Osteocyte (in vitro differentiated cells): ENCODE measurements around the gene PGS1. TPM values are rescaled to one million over a fixed set of nuclear protein-coding genes. Genes with fewer than 3 reads are reported as not detected.
A peak's percentile ranks its signal among the peaks of the same experiment; 100 is the strongest.

Experiments used
- DNase-seq: peaks from one replicate; pipeline ENCODE4 v3.0.0; 2021; ENCODE audit warnings: mixed read lengths; ENCODE audit not compliant: unreplicated experiment; ENCODE audit errors: extremely low spot score
- H3K27ac Mint-ChIP-seq: one replicate; pipeline ENCODE4 v1.8.0; 2021; ENCODE audit warnings: mild to moderate bottlenecking, mixed read lengths; ENCODE audit not compliant: unreplicated experiment
- H3K27me3 Mint-ChIP-seq: one replicate; pipeline ENCODE4 v1.8.0; 2021; ENCODE audit warnings: mixed read lengths; ENCODE audit not compliant: unreplicated experiment
- H3K36me3 Mint-ChIP-seq: one replicate; pipeline ENCODE4 v1.8.0; 2021; ENCODE audit warnings: mixed read lengths; ENCODE audit not compliant: unreplicated experiment
- H3K4me1 Mint-ChIP-seq: one replicate; pipeline ENCODE4 v1.8.0; 2021; ENCODE audit warnings: mixed read lengths; ENCODE audit not compliant: unreplicated experiment
- H3K4me3 Mint-ChIP-seq: one replicate; pipeline ENCODE4 v1.8.0; 2021; ENCODE audit warnings: mild to moderate bottlenecking, moderate library complexity, mixed read lengths; ENCODE audit not compliant: unreplicated experiment
- H3K9me3 Mint-ChIP-seq: one replicate; pipeline ENCODE4 v1.8.0; 2021; ENCODE audit warnings: mixed read lengths; ENCODE audit not compliant: unreplicated experiment
- total RNA-seq: library from RNA; stranded (reverse); gene quantifications from 2 replicates; pipeline ENCODE4 v1.2.1, GENCODE V29; 2021
- TF ChIP-seq, protein P1 (sequence below): fragments of 200-600 bp; sonication (generic); IDR thresholded peaks from 2 replicates; pipeline ENCODE4 v1.5.0; 2021; ENCODE audit warnings: antibody characterized with exemption, mild to moderate bottlenecking, moderate library complexity

The PGS1 gene
- total RNA-seq, 1 donor from 2014 or later, result 53.0 TPM

DNA sequence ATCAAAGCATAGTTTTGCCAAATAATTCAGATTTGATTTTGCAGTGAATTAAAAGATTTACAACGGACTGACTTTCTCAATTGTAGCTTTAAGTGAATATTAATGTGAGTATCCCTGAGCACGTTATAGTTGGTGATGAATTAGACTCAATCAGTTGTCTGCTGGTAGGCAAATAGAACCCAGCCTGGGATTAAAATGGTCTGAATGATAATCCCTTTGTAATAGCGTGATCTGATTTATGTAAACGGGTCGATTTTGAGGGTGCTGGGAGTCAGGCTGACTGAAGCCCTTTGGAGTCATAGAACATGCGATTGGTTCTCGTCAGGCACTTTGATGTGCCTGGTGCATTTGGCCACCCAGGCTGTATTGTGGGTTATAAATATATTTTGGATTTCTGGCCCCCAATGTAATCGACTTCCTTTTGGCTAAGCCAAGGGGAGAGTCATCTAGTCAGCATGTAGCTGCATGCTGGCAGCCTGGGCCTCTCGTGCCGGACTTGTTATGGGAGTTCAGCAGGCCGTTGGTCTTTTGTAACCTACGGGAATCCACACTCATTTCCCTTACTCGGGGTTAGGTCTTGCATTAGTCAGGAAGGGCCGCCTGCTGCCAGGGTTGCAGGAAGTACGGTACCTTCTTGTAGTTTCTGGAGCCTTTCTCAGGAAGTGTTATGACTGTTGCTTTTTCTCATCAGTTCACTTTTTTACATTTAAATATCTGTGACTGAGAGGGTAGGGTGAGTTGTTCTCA, 5.4 kb downstream of the PGS1 start:
- peak overlapping the region; percentile 46 for H3K4me3 Mint-ChIP-seq
- DNase-seq, result no peak
- peaks cover 87% of the 10 kb centered on the region for H3K4me1 Mint-ChIP-seq
- no peaks in the 10 kb centered on the region for H3K27me3 Mint-ChIP-seq
- H3K36me3 Mint-ChIP-seq, result peaks cover 12% of the 10 kb centered on the region
- H3K9me3 Mint-ChIP-seq, result no peaks in the 10 kb centered on the region
- TF ChIP-seq, protein P1, sequence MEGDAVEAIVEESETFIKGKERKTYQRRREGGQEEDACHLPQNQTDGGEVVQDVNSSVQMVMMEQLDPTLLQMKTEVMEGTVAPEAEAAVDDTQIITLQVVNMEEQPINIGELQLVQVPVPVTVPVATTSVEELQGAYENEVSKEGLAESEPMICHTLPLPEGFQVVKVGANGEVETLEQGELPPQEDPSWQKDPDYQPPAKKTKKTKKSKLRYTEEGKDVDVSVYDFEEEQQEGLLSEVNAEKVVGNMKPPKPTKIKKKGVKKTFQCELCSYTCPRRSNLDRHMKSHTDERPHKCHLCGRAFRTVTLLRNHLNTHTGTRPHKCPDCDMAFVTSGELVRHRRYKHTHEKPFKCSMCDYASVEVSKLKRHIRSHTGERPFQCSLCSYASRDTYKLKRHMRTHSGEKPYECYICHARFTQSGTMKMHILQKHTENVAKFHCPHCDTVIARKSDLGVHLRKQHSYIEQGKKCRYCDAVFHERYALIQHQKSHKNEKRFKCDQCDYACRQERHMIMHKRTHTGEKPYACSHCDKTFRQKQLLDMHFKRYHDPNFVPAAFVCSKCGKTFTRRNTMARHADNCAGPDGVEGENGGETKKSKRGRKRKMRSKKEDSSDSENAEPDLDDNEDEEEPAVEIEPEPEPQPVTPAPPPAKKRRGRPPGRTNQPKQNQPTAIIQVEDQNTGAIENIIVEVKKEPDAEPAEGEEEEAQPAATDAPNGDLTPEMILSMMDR, result no peak
- peak overlapping the region; percentile 95 for H3K27ac Mint-ChIP-seq

DNA sequence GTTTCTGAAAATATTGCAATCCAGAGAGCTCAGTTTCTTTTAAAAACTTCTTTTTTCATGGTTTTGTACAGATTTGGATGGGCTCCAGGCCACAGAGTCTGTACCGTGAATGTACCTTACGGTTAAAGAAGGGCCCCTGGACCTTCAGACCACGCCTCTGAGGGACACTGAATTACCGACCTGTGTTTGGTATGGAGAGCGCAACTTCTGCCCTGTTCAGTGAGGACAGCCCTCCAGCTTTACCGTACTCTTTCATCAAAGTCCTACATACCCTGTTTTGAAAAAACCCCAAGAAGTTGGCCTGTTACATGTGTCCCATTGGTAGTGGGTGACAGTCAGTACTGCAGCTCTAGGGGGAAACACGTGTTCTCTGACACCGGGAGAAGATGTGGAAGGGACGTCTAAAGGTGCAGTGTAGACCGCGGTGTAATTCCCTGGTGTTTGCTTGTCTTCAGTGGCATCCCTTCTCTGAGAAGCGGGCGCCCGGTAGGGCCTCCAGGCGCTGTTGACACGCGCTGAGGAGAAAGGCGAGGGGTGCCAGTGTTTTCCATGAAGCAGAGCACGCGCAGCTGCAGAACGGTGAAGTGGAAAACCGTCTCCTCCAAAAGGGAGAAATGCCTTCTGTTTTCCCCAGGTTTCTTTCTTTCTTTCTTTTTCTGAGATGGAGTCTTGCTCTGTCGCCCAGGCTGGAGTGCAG, 6.2 kb downstream of the PGS1 start:
- DNase-seq, result no peak
- Mint-ChIP-seq H3K36me3 (peaks cover 12% of the 10 kb centered on the region), H3K4me3 (peak overlapping the region; percentile 46), H3K27me3 (no peaks in the 10 kb centered on the region), H3K4me1 (peaks cover 80% of the 10 kb centered on the region), H3K9me3 (no peaks in the 10 kb centered on the region), H3K27ac (peak overlapping the region; percentile 95)
- TF ChIP-seq, protein P1, result no peak

DNA sequence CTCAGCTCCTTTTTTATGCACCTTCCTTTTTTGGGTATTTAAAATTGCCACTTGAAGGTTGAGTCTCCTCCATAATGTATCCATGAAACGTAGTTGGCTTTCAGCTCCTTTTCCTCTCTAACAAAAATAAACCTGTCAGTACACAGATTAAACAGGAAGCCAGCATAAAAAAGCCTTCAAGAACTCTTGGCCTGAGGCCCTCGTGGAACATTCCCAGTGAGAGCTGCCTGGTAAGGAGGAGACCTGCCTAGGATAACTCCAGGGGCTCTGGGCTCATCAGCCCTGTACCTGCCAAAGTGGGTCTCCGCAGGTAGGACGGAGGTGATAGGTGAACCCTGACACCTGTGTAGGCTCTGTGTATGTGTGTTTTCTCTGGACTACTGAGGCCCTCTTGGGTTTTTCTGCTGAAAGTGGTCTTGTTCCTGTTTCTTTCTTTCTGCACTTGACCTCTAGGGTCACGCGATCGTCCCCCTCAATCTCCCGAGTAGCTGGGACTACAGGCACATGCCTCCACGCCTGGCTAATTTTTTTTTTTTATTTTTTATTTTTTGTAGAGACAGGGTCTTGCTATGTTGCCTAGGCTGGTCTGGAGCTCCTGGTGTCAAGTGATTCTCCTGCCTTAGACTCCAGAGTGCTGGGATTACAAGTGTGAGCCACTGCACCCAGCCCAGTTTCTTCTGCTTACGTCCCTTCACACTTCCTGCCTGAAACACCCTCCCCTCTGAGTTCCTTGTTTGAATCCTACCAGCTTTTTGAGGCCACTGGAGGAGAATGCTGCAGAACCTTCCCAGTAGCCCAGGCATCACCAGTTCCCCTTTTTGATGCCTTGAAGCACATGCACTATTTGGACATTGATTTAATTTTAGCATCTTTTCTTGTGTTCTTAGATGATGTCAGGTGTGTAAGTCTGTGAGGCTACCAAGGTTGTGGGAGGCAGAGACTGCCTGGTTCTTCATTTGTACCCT, 9.8 kb downstream of the PGS1 start:
- TF ChIP-seq, protein P1, result no peak
- no peak for DNase-seq
- H3K4me3 Mint-ChIP-seq, result no peak overlapping the region
- no peaks in the 10 kb centered on the region for H3K27me3 Mint-ChIP-seq
- H3K27ac Mint-ChIP-seq, result peak overlapping the region; percentile 35
- H3K9me3 Mint-ChIP-seq, result no peaks in the 10 kb centered on the region
- H3K36me3 Mint-ChIP-seq, result peaks cover 3% of the 10 kb centered on the region
- peaks cover 78% of the 10 kb centered on the region for H3K4me1 Mint-ChIP-seq

DNA sequence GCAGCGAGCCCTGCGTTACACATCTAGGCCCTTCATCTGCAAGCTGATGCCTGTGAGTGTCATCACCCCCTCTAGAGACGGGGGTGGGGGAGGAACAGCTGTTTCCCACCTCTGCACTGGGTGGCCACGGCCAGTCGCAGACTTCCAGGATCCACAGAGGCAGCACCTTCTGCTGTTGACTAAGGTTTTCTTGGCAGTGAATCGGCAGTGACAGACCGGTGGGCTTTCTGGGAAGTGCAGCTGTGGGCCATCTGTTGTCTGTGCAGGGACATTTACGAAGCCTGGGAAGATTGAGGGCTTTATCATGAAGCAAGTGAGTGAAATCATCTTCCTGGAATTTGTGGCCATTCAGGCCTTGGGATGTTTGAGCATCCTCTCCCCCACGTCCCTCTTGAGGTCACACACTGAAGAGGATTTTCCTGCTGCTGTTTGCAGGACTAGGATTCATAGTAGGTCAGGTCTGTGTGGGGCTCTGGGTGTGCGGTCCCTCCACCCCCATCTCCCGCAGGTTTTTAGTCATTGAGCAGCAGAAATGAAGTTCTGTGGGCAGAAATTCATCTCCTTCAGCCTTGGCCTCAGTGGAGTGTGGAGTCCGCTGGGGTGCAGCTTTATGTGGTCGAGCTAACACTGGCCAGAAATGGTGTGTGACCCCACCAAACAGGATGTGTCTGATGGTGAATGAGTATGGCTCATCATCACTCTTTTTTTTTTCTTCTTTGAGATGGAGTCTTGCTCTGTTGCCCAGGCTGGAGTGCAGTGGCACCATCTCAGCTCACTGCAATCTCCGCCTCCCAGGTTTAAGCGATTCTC, 12.0 kb downstream of the PGS1 start:
- DNase-seq, result no peak

More for the DNA sequence above, 12.0 kb downstream of the PGS1 start:
- Mint-ChIP-seq H3K9me3 (no peaks in the 10 kb centered on the region), H3K27me3 (no peaks in the 10 kb centered on the region), H3K4me1 (peaks cover 59% of the 10 kb centered on the region), H3K4me3 (no peak overlapping the region), H3K27ac (peak overlapping the region; percentile 71), H3K36me3 (peaks cover 5% of the 10 kb centered on the region)
- TF ChIP-seq, protein P1, result no peak
